Upper lobe of left lung (tissue), 6 donors: ENCODE results near the gene SORBS1. TPM values are rescaled to one million over a fixed set of nuclear protein-coding genes. Genes with fewer than 3 reads are reported as not detected.

ENCODE experiments used
- ATAC-seq, 2 donors: fragments of 200-7000 bp; cut with Tn5 transposase; one replicate each; pipeline ENCODE4 v1.9.1; 2022; ENCODE audit warnings: mild to moderate bottlenecking in 2 of 2, moderate library complexity in 2 of 2; ENCODE audit not compliant: low FRiP score in 2 of 2
- DNase-seq, 2 donors: peaks; one replicate each; pipeline ENCODE4 v3.0.0-alpha.2; 2019 to 2020
- H3K27ac ChIP-seq, 4 donors: fragments of 200-600 bp; sonication (generic); one replicate each; pipeline ENCODE4 v1.5.1; 2016 to 2019
- H3K27me3 ChIP-seq, 4 donors: fragments of 200-600 bp; sonication (generic); one replicate each; pipeline ENCODE4 v1.5.1; 2017 to 2019
- H3K36me3 ChIP-seq, 4 donors: fragments of 200-600 bp; sonication (generic); one replicate each; pipeline ENCODE4 v1.5.1; 2016 to 2019
- H3K4me1 ChIP-seq, 4 donors: fragments of 200-600 bp; sonication (generic); one replicate each; pipeline ENCODE4 v1.5.1; 2018 to 2019
- H3K4me3 ChIP-seq, 4 donors: fragments of 200-600 bp; sonication (generic); one replicate each; pipeline ENCODE4 v1.5.1; 2017 to 2019; ENCODE audit warnings: mild to moderate bottlenecking in 2 of 4, moderate library complexity in 1 of 4
- H3K9me3 ChIP-seq, 4 donors: fragments of 200-600 bp; sonication (generic); one replicate each; pipeline ENCODE4 v1.5.1; 2018 to 2019
- EP300 ChIP-seq, 4 donors: sonication (generic); formaldehyde crosslinking; IDR thresholded peaks; one replicate each; pipeline ENCODE4 v1.5.1; 2017; ENCODE audit warnings: antibody characterized with exemption in 4 of 4, control low read depth in 2 of 4
- POLR2A ChIP-seq, 4 donors: fragments of 450-650 bp; IDR thresholded peaks; one replicate each; pipeline ENCODE4 v1.5.1; 2016 to 2017; ENCODE audit warnings: antibody characterized with exemption in 4 of 4, mild to moderate bottlenecking in 2 of 4
- POLR2AphosphoS5 ChIP-seq, 2 donors: sonication (generic); formaldehyde crosslinking; IDR thresholded peaks; one replicate each; pipeline ENCODE4 v1.5.1; 2017; ENCODE audit warnings: antibody characterized with exemption in 2 of 2
- WGBS, 2 donors: methylation state at CpG; one replicate each; pipeline ENCODE4 v1.1.5; 2017 to 2018; 5-methylcytosine and 5-hydroxymethylcytosine counted together
- total RNA-seq, 6 donors: library from RNA; depleted of rRNA in 4 of 6; stranded (reverse); fragments of >200 nt in 4 of 6; gene quantifications; one replicate each; pipeline versions ENCODE4 v1.1.0 to v1.2.1, GENCODE V29; 2016 to 2021
- TF ChIP-seq, protein P1 (sequence below), 6 experiments: fragments of 450-650 bp in 4 of 6; fragments of 200-600 bp in 2 of 6; sonication (generic) in 2 of 6; IDR thresholded peaks; one replicate each; pipeline ENCODE4 v1.5.1; 2016 to 2019; ENCODE audit warnings: antibody characterized with exemption in 6 of 6
- donor health status: DM: no; HTN: no; CAD: no; lungs with moderate emphysema.
- donor health status: DM: no; HTN: yes; CAD: no; lungs with severe emphysema.

The SORBS1 gene
- total RNA-seq, 6 donors from 2014 or later: 45.8 to 116 (median 71.7) TPM

DNA sequence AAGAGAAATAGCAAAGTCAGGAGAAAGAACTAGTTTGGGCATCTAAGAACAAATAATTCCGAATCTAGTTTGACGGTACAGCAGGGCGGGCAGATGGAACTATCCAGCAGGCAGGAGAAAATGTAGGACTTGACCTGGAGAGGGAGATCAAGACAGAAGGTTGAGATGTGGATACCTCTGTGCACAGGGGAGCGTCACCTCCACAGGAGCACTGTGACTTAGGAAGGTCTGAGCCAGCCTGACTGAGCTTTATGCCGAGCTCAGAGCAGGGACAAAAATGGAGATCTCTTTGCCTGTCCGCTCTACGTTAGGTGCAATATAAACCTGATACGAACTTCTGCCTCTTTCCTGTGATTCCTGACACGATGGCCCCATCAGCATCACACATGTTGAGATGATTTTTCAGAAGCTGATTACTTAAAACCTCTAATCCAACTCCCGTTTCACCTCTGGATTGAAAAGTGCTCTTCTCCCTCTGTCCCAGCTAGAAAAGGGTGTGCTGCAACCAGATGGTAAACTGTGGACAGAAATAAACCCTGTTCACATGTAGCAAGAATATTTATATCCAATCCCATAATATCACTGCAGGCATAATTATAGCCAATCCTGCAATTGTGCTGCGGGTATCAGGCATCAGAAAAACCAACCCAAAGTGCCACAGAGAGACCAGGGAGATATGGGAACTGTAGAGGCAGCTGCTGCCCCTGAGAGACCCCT, 13.6 kb upstream of the SORBS1 start:
- no peak overlapping the region for H3K4me3 ChIP-seq
- H3K4me1 ChIP-seq: peaks cover 4 to 11% (median 6%) of the 10 kb centered on the region in 4 donors
- TF ChIP-seq, protein P1, sequence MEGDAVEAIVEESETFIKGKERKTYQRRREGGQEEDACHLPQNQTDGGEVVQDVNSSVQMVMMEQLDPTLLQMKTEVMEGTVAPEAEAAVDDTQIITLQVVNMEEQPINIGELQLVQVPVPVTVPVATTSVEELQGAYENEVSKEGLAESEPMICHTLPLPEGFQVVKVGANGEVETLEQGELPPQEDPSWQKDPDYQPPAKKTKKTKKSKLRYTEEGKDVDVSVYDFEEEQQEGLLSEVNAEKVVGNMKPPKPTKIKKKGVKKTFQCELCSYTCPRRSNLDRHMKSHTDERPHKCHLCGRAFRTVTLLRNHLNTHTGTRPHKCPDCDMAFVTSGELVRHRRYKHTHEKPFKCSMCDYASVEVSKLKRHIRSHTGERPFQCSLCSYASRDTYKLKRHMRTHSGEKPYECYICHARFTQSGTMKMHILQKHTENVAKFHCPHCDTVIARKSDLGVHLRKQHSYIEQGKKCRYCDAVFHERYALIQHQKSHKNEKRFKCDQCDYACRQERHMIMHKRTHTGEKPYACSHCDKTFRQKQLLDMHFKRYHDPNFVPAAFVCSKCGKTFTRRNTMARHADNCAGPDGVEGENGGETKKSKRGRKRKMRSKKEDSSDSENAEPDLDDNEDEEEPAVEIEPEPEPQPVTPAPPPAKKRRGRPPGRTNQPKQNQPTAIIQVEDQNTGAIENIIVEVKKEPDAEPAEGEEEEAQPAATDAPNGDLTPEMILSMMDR (IDR thresholded peaks at IDR 0.05): no peak
- TF ChIP-seq POLR2AphosphoS5 (IDR thresholded peaks at IDR 0.05) (no peak), POLR2A (IDR thresholded peaks at IDR 0.05) (no peak), EP300 (IDR thresholded peaks at IDR 0.05) (no peak)
- H3K36me3 ChIP-seq: no peaks in the 10 kb centered on the region
- DNase-seq (no peak), ATAC-seq (no peak)
- WGBS, 2 donors: 86 to 89% methylated on average over 11 of the region's 11 CpGs
- no peaks in the 10 kb centered on the region for H3K9me3 ChIP-seq
- H3K27ac ChIP-seq: no peak overlapping the region
- no peaks in the 10 kb centered on the region for H3K27me3 ChIP-seq

DNA sequence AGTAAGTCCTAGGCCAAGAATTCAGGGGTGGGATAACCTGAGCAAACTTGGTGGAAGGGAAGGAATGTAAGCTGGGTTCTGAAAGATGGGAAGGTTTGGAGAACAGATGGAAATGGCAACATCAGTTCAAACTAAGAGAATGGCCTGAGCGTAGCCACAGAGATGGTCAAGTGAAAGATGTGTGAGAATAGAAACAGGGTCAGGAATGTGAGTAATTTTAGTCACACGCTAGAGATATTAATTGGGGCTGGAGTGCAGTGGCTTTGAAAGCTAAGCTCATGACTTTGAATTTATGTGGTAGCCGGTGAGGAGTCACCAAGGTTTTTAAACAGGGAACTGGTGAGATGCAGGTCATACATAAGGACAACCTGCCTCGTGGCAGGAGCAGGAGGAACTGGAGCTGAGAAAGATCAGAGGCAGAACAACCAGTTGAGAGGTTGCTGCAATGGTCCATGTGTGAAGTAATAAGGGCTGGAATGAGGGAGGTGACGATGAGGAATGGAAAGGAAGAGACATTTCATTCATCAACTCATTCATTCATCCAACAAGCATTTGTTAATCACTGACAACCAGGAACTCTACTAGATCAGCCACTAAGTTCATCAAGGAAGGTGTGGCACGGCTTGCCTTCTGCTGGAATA, 12.9 kb upstream of the SORBS1 start:
- no peak for ATAC-seq
- Histone ChIP-seq H3K36me3 (no peaks in the 10 kb centered on the region), H3K27me3 (no peaks in the 10 kb centered on the region), H3K4me1 (peaks cover 0 to 4% (median 0%) of the 10 kb centered on the region in 4 donors), H3K27ac (no peak overlapping the region), H3K9me3 (no peaks in the 10 kb centered on the region), H3K4me3 (no peak overlapping the region)
- WGBS, 2 donors: 91 to 92% methylated on average over 6 of the region's 6 CpGs
- no peak for DNase-seq
- TF ChIP-seq, protein P1 (IDR thresholded peaks at IDR 0.05): no peak
- no peak for TF ChIP-seq POLR2A (IDR thresholded peaks at IDR 0.05)
- TF ChIP-seq EP300 (IDR thresholded peaks at IDR 0.05): no peak
- TF ChIP-seq POLR2AphosphoS5 (IDR thresholded peaks at IDR 0.05): no peak

GRCh38 chr10:95573527-95573926, 12.4 kb upstream of the SORBS1 start:
- Histone ChIP-seq H3K36me3 (no peaks in the 10 kb centered on the region), H3K27me3 (no peaks in the 10 kb centered on the region), H3K4me3 (no peak overlapping the region), H3K9me3 (no peaks in the 10 kb centered on the region), H3K27ac (no peak overlapping the region), H3K4me1 (no peaks in the 10 kb centered on the region)
- 84 to 92% methylated on average over 3 of the region's 3 CpGs for WGBS, 2 donors
- no peak for ATAC-seq
- TF ChIP-seq, protein P1 (IDR thresholded peaks at IDR 0.05): no peak
- TF ChIP-seq EP300 (IDR thresholded peaks at IDR 0.05) (no peak), POLR2AphosphoS5 (IDR thresholded peaks at IDR 0.05) (no peak), POLR2A (IDR thresholded peaks at IDR 0.05) (no peak)
- DNase-seq: no peak

- no peak for DNase-seq
These were observed 11.1 kb upstream of the SORBS1 start for GRCh38 chr10:95572131-95572820.

More at GRCh38 chr10:95572131-95572820, 11.1 kb upstream of the SORBS1 start:
- H3K27ac ChIP-seq: no peak overlapping the region
- 70 to 82% methylated on average over 7 of the region's 7 CpGs for WGBS, 2 donors
- no peak for TF ChIP-seq POLR2AphosphoS5 (IDR thresholded peaks at IDR 0.05)
- no peak for TF ChIP-seq EP300 (IDR thresholded peaks at IDR 0.05)
- TF ChIP-seq, protein P1 (IDR thresholded peaks at IDR 0.05): no peak
- no peak for TF ChIP-seq POLR2A (IDR thresholded peaks at IDR 0.05)
- H3K27me3 ChIP-seq: no peaks in the 10 kb centered on the region
- peaks cover 0 to 10% (median 6%) of the 10 kb centered on the region in 4 donors for H3K4me1 ChIP-seq
- H3K4me3 ChIP-seq: no peak overlapping the region
- H3K36me3 ChIP-seq: no peaks in the 10 kb centered on the region
- no peaks in the 10 kb centered on the region for H3K9me3 ChIP-seq
- no peak for ATAC-seq
